Hematopoietic multipotent progenitor cell treated with erythropoietin and hydrocortisone succinate and interleukin-3 and kit ligand, for 17 days (in vitro differentiated cells): ENCODE results near the gene NTSR2.
"Not testable (repeated sequence)": the region's sequence is repeated elsewhere in the genome, so short reads cannot be mapped to it uniquely, and the experiment has no call there.

ENCODE experiments used
- DNase-seq: peaks from one replicate; pipeline ENCODE4 v3.0.0-alpha.2; 2015; ENCODE audit warnings: low spot score

The NTSR2 gene

GRCh38 chr2:11679486-11680181, 9.6 kb upstream of the NTSR2 start:
- DNase-seq = no peak

- DNase-seq = no peak
These were observed 9.0 kb upstream of the NTSR2 start for GRCh38 chr2:11679016-11679415.

- DNase-seq = no peak
These were observed 8.4 kb upstream of the NTSR2 start for GRCh38 chr2:11678306-11678960.

DNA sequence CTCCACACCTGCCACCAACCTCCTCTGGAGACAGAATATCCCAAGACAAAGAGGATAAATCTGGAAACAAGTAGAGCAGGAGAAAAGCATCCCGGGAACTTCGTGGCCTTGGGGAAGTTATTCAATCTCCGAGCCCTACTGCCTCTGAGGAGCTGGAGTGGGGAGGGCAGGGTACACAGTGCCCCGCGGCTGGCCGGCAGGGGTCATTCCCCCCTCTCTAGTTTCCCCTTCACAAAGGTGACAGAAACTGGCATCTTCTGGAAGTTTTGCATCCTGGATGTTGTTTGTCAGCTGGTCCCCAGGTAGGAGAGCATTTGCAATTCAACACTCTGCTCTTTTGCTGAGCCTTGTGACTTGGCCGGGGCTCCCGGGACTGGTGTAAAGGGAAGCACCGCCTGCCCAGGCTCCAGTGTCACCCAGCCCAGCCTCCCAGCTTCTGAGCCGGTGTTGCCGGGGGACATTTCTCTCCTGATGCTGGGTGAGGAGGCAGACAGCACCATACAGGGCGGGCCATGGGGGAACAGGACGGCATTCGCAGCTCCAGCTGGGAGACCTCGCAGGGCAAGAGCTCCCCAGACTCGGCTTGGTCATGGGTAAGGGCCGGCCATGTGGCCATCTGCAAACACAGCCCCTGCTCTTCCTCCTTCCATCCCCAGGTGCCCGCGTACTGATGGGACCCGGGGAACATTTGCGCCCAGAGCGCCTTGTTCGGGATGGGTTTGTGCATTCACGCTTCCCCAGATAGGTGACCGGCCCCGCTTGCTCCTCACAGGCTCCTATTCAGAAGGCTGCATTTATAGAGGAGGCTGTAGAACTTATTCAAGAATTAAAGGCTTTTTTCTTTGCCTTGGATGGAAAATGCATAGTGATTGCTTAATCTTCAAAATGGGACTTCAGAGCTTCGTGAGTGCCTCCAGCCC, 7.4 kb upstream of the NTSR2 start:
- DNase-seq = no peak

- no peak for DNase-seq
These were observed 6.6 kb upstream of the NTSR2 start for GRCh38 chr2:11676640-11677039.

DNA sequence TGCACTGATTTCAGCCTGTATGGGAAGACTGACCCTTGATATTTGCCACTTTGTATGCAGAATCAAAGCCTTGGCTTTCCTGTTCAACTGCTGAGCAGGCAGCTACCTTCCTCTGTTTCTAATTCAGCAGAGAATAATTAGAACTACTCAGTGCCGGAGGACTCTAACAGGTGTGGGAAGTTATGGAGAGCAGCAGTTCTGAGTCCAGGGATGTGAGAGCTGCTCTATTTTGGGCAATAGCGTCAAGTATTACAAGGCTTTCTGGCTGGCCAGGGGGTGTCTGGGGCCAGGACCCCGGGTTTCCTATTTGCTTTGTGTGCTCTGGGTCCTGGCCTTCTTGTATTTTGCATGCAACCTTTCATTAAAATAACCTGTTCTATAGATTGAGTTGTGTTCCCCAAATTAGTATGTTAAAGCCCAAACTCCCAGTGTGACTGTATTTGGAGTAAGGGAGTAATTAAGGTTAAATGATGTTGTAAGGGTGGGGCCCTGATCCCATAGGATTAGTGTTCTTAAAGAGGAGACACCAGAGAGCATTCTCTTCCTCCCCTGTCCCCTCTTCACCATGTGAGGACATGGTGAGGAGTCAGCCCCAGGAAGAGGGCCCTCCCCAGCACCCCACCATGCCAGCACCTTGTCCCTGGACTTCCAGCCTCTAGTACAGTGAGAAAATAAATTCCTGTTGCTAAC, 5.6 kb upstream of the NTSR2 start:
- DNase-seq = no peak

DNA sequence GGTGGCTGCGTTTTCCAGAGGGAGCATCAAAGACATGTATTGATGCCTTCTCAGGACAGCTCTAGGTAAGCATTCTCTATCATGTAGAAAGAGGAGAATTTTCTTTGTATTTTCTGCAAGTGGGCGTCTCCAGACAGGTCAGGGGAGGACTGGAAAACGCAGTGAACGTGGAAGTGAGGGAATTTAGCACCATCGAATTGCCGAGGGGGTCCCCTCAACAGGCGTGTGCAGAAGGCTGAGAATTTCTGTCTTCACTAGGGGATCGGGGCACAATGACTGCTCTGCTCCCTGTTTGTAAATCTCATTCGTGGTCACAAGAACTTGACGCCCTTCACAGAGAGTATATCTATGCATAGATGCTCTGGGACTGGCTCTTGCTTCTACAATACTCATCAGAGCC, 5.0 kb upstream of the NTSR2 start:
- no peak for DNase-seq

DNA sequence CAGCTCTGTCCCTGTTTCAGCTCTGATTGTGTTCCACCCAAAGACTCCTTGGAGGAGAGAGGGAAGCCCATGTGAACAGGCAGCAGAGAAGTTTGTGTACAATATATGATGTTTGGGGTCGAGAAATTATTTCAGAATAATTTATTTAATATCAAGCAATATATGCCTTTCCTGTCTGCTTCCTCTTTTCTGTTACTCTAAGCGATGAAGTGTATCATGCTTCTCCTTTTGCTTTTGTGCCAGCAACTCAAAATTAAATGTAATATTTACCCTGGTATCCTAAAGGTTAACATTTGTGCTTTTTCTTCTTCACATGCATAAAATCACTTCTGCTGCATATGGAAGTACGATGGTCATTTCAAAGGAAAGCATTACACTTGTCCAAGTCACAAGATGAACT, 2.4 kb upstream of the NTSR2 start:
- no peak for DNase-seq

- DNase-seq = no peak
These were observed 1.9 kb downstream of the NTSR2 start for GRCh38 chr2:11667866-11668637.

GRCh38 chr2:11667194-11667593, 2.8 kb downstream of the NTSR2 start:
- no peak for DNase-seq

GRCh38 chr2:11665510-11666362, 4.3 kb downstream of the NTSR2 start:
- DNase-seq = no peak

DNA sequence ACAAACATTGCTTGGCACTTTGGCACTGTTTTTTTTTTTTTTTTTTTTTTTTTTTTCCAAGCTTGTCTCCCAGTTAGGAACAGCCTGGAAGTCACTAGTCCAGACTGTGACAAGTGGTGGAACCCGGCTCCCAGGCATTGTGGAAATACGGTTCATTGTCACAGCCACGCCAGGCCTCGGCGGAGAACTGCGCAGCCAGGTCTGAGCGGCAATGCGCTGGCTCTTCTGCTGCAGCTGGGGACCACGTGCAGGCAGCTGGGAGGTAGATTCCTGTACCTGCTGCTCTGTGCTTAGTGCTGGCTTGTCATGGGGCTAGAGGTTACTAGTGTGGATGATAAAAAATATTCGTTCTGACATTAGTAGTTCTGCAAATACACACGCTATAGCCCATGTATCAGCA, 5.0 kb downstream of the NTSR2 start:
- DNase-seq = no peak

- no peak for DNase-seq
These were observed 6.6 kb downstream of the NTSR2 start for GRCh38 chr2:11663427-11663826.

DNA sequence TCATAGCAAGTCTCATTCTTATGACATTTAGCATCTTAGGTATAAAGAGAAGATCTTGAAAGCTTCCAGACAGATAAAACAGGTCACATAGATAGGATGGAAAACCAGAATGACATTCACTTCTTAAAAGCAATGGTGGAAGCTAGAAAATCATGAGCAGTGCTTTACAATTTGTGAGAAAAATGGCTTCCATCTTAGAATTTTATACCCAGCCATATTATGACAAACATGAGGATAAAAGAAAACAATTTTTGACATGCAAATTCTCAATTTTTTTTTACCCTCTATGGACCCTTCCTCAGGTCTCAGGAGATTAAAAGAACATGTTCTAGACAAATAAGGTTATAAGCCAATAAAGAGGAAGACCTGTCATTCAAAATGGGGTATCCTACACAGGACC, 7.1 kb downstream of the NTSR2 start:
- DNase-seq = no peak

GRCh38 chr2:11661891-11662435, 8.0 kb downstream of the NTSR2 start:
- DNase-seq = no peak

GRCh38 chr2:11660396-11660795, 9.6 kb downstream of the NTSR2 start:
- DNase-seq = not testable (repeated sequence)

DNA sequence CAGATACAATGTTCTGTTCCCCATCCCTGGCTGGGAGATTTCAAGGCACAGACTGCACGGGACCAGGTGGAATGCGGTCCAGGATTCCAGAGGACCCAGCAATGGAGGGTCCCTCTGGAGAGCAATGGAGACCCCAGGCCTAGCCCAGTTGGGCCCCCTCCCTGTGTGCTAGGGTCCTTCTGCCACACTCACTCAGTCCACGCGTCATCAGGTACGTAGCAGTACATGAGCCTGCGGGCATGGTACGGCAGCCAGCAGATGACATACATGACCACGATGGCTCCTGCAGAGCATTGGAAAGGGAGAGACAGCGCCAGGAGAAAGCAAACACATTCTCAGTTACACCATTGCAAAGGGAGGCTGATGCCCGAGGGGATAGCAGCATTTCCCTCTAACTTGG, 10.1 kb downstream of the NTSR2 start:
- no peak for DNase-seq

GRCh38 chr2:11659115-11659475, 10.9 kb downstream of the NTSR2 start:
- DNase-seq = no peak

- DNase-seq = no peak
These were observed 11.5 kb downstream of the NTSR2 start for GRCh38 chr2:11658208-11659114.
